ENCODE measurements around the gene NHERF2. TPM values are rescaled to one million over a fixed set of nuclear protein-coding genes. Genes with fewer than 3 reads are reported as not detected.

Gene NHERF2
- total RNA-seq, 1 experiment from 2014 or later, result 33.1 TPM

GRCh38 chr16:2040787-2041522 is 14.3 kb downstream of the NHERF2 start:
- peak; percentile 81 for DNase-seq (ENCODE audit: low spot score)

- no peak for DNase-seq (ENCODE audit: low spot score)
These were observed 15.7 kb downstream of the NHERF2 start for GRCh38 chr16:2042171-2042985.

DNA sequence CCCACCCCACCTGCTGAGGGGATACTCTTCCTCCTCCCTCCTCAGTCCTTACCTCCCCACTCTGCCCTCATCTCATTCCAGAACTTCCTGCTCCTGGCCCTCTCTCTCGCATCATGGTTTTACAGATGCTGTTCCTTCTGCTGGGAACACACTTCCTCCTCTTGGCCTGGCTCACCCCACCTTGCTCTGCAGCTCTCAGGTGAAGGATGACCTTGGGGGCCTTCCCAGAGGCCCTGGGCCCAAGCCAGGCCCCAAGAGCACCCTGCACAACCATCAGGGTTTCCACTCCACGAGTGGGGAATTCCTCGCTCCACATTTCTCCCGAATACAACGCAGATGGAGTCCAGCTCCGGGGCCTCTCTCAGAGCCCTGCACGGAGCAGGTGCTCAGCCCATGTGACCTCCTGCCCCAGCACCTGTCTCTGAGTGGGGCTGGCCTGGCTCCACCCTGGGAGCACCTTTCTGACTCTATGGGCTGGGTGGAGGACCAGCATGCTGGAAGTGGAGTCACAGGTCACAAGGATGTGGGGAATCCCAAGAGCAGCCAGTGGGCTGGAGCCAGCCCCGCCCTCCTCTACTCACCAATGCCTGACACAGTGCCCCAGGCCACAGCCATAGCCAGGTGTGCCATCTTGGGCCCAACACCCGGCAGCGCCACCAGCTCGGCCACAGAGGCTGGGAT is 16.4 kb downstream of the NHERF2 start:
- DNase-seq (ENCODE audit: low spot score), result no peak

DNA sequence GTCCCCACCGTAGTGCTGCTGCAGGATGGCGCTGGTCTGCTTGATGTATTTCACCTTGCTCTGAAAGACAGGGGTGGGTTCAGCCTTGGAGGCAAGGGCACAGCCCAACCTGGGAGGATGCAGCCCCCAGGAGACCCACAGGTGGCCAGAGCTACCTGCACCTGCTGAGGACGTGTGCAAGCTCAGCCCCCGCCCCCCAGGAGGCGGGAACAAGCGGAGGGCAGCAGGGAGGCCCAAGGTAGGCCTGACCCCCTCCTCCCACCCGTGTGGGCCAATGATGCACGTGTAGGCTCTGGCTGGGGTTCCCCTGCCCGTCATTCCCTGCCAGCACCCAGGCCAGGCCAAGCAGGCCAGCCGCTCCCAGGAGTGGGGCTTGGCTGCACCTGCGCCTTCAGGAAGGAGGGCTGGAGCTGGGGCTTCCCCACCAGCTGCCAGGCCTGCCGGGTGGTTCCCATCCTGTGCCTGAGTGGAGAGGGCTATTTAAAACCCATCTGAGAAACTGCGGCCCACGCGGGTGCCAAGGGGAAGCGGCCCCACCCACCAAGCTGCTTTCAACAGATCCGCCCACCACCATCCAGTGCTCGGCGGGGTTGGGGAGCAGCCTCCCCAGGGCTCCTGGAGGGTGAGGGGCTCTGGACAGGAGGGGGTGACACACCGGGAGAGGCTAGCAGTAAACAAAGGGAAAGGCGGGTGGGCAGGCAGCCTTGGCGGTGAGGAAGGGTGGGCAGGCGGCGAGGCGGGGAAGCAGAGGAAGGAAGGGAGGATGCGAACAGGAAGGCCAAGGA is 17.2 kb downstream of the NHERF2 start:
- no peak for DNase-seq (ENCODE audit: low spot score)

DNA sequence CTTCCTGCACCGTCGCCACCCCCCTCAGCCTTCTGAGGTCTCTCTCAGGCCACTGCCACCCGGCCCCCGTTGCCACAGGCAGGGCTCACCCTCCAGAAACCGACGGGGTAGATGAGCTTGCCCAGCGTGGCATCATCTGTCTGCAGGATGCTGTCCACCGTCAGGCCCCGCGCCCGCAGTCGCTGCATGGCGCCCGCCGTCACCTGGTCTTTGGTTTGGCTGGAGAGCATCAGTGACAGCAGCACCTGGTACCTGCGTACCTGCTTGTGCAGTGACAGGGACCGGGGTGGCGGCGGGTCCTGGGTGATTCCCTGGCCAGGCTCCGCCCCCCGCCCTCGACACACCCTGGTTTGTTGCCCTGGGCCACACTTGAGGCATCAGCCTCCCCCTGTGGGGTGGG is 17.8 kb downstream of the NHERF2 start:
- no peak for DNase-seq (ENCODE audit: low spot score)

DNA sequence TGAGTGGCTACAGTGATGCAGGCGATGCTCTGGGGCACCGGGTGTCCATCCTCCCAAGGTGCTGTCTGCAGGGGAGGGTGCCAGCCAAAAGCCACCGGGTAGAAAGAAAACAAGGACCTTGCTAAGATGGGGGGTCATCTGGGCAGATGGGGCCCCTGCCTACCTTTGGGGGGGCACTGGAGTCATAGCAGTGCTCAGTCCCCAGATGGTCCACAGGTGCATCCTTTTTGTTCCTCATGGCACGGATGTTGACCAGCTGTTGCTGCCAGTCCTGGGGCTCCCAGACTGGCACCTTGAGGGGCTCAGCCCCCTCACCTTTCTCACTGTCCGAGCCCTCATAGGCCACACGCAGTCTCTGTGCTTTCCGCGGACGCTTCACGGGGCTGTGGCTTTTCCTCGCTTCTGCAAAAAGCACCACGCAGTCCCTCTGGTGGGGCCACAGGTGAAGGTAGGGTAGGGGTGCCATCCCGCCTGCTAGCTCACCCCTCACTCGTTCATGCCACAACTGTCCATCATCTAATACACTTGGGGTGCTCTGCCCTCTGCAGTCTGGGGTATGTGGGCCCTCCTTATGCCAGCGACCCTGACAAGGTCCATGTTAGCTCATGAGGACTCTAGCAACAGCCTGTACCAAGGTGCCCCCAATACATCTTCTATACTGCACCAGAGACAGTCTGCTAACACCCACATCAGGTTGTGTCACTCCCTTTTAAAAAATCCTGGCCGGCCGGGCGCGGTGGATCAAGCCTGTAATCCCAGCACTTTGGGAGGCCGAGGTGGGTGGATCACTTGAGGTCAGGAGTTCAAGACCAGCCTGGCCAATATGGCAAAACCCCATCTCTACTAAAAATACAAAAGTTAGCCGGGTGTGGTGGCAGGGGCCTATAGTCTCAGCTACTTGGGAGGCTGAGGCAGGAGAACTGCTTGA is 19.5 kb downstream of the NHERF2 start:
- DNase-seq (ENCODE audit: low spot score), result no peak

DNA sequence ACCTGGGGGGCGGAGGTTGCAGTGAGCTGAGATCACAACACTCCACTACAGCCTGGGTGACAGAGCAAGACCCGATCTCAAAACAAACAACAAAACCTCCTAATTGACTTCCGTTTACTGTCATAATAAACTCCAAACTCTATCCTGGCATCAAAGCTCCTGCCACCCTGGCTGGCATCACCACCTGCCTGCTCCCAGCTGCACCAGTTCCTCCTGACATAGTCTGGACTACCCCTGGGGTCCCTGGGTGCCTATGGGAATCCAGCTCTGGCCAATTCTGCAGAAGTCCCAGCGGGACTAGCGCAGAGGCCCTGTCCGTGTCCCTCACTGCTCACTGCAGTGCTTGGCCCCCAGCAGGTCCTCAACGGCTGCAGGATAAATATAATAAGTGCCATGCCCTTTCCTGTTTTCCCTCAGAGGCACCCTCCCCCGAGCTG is 20.2 kb downstream of the NHERF2 start:
- DNase-seq (ENCODE audit: low spot score), result no peak

- peak; percentile 94 for DNase-seq (ENCODE audit: low spot score)
These were observed 20.8 kb downstream of the NHERF2 start, which contains the start of the genes NTHL1 and TSC2 for GRCh38 chr16:2047330-2048115. NTHL1 (minus strand) TSS chr16:2047834; CDS start chr16:2047823, 11 bp downstream. TSC2 (plus strand) TSS chr16:2047985; CDS start chr16:2048616, 631 bp downstream.

- no peak for DNase-seq (ENCODE audit: low spot score)
These were observed 21.4 kb downstream of the NHERF2 start for GRCh38 chr16:2048116-2048543.

GRCh38 chr16:2053211-2053610 is 26.5 kb downstream of the NHERF2 start:
- no peak for DNase-seq (ENCODE audit: low spot score)

DNA sequence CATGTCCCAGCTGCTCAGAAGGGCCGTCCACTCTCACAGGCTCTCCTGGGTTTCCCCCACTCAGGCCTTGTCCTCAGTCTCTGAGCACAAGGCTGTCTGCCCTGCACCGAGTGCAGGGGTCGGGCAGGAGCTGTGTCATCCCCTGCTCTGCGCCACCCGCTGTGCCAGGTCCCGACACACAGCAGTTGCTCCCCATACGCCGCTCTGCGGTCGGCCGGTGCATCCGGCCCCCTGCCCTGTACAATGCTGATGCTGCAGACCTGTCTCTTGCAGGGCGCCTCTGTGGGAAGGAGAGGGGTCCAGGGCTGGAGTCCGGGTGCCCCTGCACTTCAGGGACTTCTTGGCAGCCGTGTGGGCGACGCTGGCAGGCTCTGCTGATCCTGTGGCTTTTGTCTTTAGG is 27.2 kb downstream of the NHERF2 start:
- DNase-seq (ENCODE audit: low spot score), result no peak

- no peak for DNase-seq (ENCODE audit: low spot score)
These were observed 28.0 kb downstream of the NHERF2 start for GRCh38 chr16:2054543-2055245.

DNA sequence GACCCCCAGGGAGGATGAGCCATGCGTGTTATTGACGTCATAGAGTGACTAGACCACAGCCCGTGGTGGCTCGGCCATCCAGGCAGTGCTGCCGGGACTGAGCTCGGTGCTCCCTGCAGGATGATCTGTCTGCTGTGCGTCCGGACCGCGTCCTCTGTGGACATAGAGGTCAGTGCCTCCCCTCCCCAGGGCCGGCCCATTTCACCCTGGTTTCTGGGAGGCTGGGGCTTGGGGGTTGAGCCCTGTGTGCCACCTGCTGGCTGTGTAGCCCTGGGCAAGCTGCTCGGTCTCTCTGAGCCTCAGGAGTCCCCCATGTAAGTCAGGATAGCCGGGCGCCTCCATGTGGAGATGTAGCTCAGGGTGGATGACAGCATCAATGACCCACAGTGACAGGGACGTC is 29.4 kb downstream of the NHERF2 start:
- no peak for DNase-seq (ENCODE audit: low spot score)

GRCh38 chr16:2056681-2057407 is 30.1 kb downstream of the NHERF2 start:
- DNase-seq (ENCODE audit: low spot score), result no peak

GRCh38 chr16:2057438-2057837 is 30.7 kb downstream of the NHERF2 start:
- no peak for DNase-seq (ENCODE audit: low spot score)

DNA sequence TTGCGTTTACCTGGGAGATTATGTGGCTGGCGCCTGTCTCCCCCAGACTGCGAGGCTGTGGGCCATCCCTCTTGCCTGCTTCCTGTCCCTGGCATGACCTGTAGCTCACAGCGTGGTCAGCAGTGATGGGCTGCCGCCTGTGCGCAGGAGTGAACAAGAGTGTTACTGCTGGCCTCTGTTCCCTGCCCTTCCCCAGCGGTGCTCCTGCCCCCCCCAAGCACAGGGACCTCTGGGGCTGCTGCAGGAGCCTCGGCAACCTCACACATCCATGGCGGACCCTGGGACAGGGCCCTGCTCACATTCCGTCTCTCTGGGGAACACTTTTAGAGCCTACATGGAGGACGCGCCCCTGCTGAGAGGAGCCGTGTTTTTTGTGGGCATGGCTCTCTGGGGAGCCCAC is 31.7 kb downstream of the NHERF2 start:
- no peak for DNase-seq (ENCODE audit: low spot score)

DNA sequence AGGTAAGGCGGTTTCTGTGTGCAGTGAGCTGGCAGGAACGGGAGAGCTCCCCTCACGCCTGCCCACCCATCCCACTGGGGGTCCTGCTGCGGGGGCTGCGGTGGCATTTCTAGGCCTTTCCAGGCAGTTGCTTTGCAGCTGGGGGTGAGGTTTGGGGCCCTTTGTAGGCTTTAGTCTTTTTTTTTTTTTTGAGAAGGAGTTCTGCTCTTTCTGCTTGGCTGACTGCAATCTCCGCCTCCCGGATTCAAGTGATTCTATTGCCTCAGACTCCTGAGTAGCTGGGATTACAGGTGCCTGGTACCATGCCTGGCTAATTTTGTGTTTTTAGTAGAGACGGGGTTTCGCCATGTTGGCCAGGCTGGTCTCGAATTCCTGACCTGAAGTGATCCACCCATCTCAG is 32.2 kb downstream of the NHERF2 start:
- no peak for DNase-seq (ENCODE audit: low spot score)

DNA sequence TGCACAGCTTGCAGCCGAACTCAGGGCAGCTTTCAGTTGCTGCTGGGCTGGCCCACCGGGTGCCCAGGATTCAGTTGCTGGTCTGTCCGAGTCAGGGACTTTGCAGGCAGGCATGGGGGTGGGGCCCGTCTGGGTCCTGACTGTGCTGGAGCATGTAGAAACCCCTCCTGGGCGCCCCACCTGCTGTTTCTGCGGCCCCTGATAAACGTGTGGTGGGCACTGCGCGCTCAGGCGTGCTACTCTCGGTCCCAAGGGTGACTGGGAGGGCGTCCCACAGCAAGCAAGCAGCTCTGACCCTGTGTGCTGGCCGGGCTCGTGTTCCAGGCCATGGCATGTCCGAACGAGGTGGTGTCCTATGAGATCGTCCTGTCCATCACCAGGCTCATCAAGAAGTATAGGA is 33.6 kb downstream of the NHERF2 start:
- no peak for DNase-seq (ENCODE audit: low spot score)

Measured in H4 (cell line).